GM19468 (cell line): ENCODE data around the gene ZBTB7C.

ENCODE experiments used
- ATAC-seq: cut with Tn5 transposase; IDR thresholded peaks from one replicate; pipeline ENCODE4 v1.9.1; 2021; ENCODE audit warnings: mild to moderate bottlenecking, moderate library complexity, moderate number of reproducible peaks; ENCODE audit not compliant: unreplicated experiment; ENCODE audit errors: extremely low read depth

ZBTB7C gene

GRCh38 chr18:48161191-48161910, 247.8 kb downstream of the ZBTB7C start:
- ATAC-seq: no peak

GRCh38 chr18:48160622-48161021, 248.6 kb downstream of the ZBTB7C start:
- ATAC-seq: no peak

- ATAC-seq: no peak
Measured at GRCh38 chr18:48159816-48160215, 249.4 kb downstream of the ZBTB7C start.

- ATAC-seq: no peak
Measured at GRCh38 chr18:48158721-48159120, 250.5 kb downstream of the ZBTB7C start.

- ATAC-seq: no peak
Measured at GRCh38 chr18:48157956-48158355, 251.2 kb downstream of the ZBTB7C start.

- no peak for ATAC-seq
Measured at GRCh38 chr18:48155856-48156255, 253.3 kb downstream of the ZBTB7C start.

- no peak for ATAC-seq
Measured at GRCh38 chr18:48154828-48155227, 254.4 kb downstream of the ZBTB7C start.

GRCh38 chr18:48153613-48154481, 255.3 kb downstream of the ZBTB7C start:
- ATAC-seq: no peak

- no peak for ATAC-seq
Measured at GRCh38 chr18:48152549-48152948, 256.6 kb downstream of the ZBTB7C start.

- no peak for ATAC-seq
Measured at GRCh38 chr18:48151421-48152065, 257.6 kb downstream of the ZBTB7C start.

- no peak for ATAC-seq
Measured at GRCh38 chr18:48149020-48149685, 260.0 kb downstream of the ZBTB7C start.

GRCh38 chr18:48142994-48143393, 266.2 kb downstream of the ZBTB7C start:
- no peak for ATAC-seq

GRCh38 chr18:48142353-48142752, 266.8 kb downstream of the ZBTB7C start:
- no peak for ATAC-seq

- no peak for ATAC-seq
Measured at GRCh38 chr18:48140731-48141130, 268.5 kb downstream of the ZBTB7C start.

- ATAC-seq: no peak
Measured at GRCh38 chr18:48139431-48140347, 269.5 kb downstream of the ZBTB7C start.

GRCh38 chr18:48138660-48139430, 270.3 kb downstream of the ZBTB7C start:
- no peak for ATAC-seq

- no peak for ATAC-seq
Measured at GRCh38 chr18:48138210-48138609, 271.0 kb downstream of the ZBTB7C start.

GRCh38 chr18:48137374-48138081, 271.7 kb downstream of the ZBTB7C start:
- ATAC-seq: no peak
